Breast epithelium (tissue), 4 donors: Measurements from ENCODE around the gene THBS1. TPM values are rescaled to one million over a fixed set of nuclear protein-coding genes. Genes with fewer than 3 reads are reported as not detected.

Experiments used
- DNase-seq, 2 donors: peaks; one replicate each; pipeline ENCODE4 v3.0.0-alpha.2; 2019; ENCODE audit warnings: low spot score in 2 of 2
- H3K27ac ChIP-seq, 2 donors: fragments of 200-600 bp; sonication (generic) in 1 of 2; one replicate each; pipeline ENCODE4 v1.5.1; 2016 to 2019; ENCODE audit warnings: mild to moderate bottlenecking in 1 of 2
- H3K27me3 ChIP-seq, 2 donors: fragments of 200-600 bp; sonication (generic) in 1 of 2; one replicate each; pipeline versions ENCODE4 v1.5.1 to v1.6.0; 2017 to 2019; ENCODE audit warnings: control low read depth in 1 of 2, mild to moderate bottlenecking in 1 of 2
- H3K36me3 ChIP-seq: fragments of 200-600 bp; one replicate; pipeline ENCODE4 v1.5.1; 2019
- H3K4me1 ChIP-seq, 2 donors: fragments of 200-600 bp; sonication (generic); one replicate each; pipeline ENCODE4 v1.5.1; 2016 to 2019; ENCODE audit warnings: control low read depth in 1 of 2
- H3K4me3 ChIP-seq, 3 donors: fragments of 200-600 bp; sonication (generic); 1 replicate in 2 of 3; 2 replicates in 1 of 3; pipeline ENCODE4 v1.5.1; 2016 to 2019; ENCODE audit warnings: mild to moderate bottlenecking in 3 of 3, moderate library complexity in 2 of 3
- H3K9me3 ChIP-seq, 2 donors: fragments of 200-600 bp; sonication (generic) in 1 of 2; one replicate each; pipeline ENCODE4 v1.5.1; 2016 to 2019; ENCODE audit warnings: control low read depth in 1 of 2
- CTCF ChIP-seq, 3 donors: fragments of 450-650 bp; IDR thresholded peaks; one replicate each; pipeline ENCODE4 v1.5.1; 2016 to 2017; ENCODE audit warnings: antibody characterized with exemption in 3 of 3, mild to moderate bottlenecking in 3 of 3, moderate library complexity in 3 of 3
- POLR2A ChIP-seq: fragments of 450-650 bp; IDR thresholded peaks from one replicate; pipeline ENCODE4 v1.6.1; 2016; ENCODE audit warnings: antibody characterized with exemption, mild to moderate bottlenecking, moderate library complexity
- POLR2AphosphoS5 ChIP-seq, 3 donors: sonication (generic); formaldehyde crosslinking; IDR thresholded peaks; one replicate each; pipeline ENCODE4 v1.6.1; 2017; ENCODE audit warnings: antibody characterized with exemption in 3 of 3
- intact Hi-C: fragments of 100-400 bp; cut with DNase I; formaldehyde crosslinking; loops from one replicate; pipeline ENCODE4 v1.15.1; 2023; ENCODE audit warnings: low total_unique reads
- total RNA-seq, 3 donors: library from RNA; depleted of rRNA; stranded (reverse); fragments of >200 nt; gene quantifications; one replicate each; pipeline ENCODE4 v1.1.0, GENCODE V29; 2016

The THBS1 gene
- total RNA-seq, 3 donors from 2014 or later: 106 to 623 (median 386) TPM

GRCh38 chr15:39596358-39597051 lies 15.6 kb downstream of the THBS1 start:
- no peaks in the 10 kb centered on the region for H3K4me1 ChIP-seq
- no peak for DNase-seq
- no peaks in the 10 kb centered on the region for H3K9me3 ChIP-seq
- H3K36me3 ChIP-seq: no peaks in the 10 kb centered on the region
- intact Hi-C loops: no loop called here
- H3K27me3 ChIP-seq: no peaks in the 10 kb centered on the region
- H3K4me3 ChIP-seq: no peak overlapping the region
- TF ChIP-seq POLR2AphosphoS5 (IDR thresholded peaks at IDR 0.05) (no peak), CTCF (IDR thresholded peaks at IDR 0.05) (no peak), POLR2A (no peak)
- H3K27ac ChIP-seq: no peak overlapping the region

GRCh38 chr15:39597336-39597735 lies 16.5 kb downstream of the THBS1 start:
- Histone ChIP-seq H3K9me3 (no peaks in the 10 kb centered on the region), H3K4me3 (no peak overlapping the region), H3K4me1 (no peaks in the 10 kb centered on the region), H3K36me3 (no peaks in the 10 kb centered on the region), H3K27me3 (no peaks in the 10 kb centered on the region), H3K27ac (no peak overlapping the region)
- intact Hi-C loops: no loop called here
- TF ChIP-seq POLR2AphosphoS5 (IDR thresholded peaks at IDR 0.05) (no peak), POLR2A (no peak), CTCF (IDR thresholded peaks at IDR 0.05) (no peak)
- DNase-seq: no peak

GRCh38 chr15:39597751-39598185 lies 16.9 kb downstream of the THBS1 start:
- no peaks in the 10 kb centered on the region for H3K9me3 ChIP-seq
- peak in 1 of 3 donors; percentile 59 for TF ChIP-seq POLR2AphosphoS5 (IDR thresholded peaks at IDR 0.05)
- no peak for TF ChIP-seq CTCF (IDR thresholded peaks at IDR 0.05)
- TF ChIP-seq POLR2A: no peak
- H3K36me3 ChIP-seq: no peaks in the 10 kb centered on the region
- H3K4me1 ChIP-seq: no peaks in the 10 kb centered on the region
- H3K4me3 ChIP-seq: no peak overlapping the region
- no peak for DNase-seq
- no peaks in the 10 kb centered on the region for H3K27me3 ChIP-seq
- H3K27ac ChIP-seq: no peak overlapping the region
- intact Hi-C loops: no loop called here

GRCh38 chr15:39598186-39598850 lies 17.4 kb downstream of the THBS1 start:
- H3K36me3 ChIP-seq: no peaks in the 10 kb centered on the region
- H3K4me1 ChIP-seq: no peaks in the 10 kb centered on the region
- TF ChIP-seq CTCF (IDR thresholded peaks at IDR 0.05): no peak
- TF ChIP-seq POLR2A: no peak
- no peak for TF ChIP-seq POLR2AphosphoS5 (IDR thresholded peaks at IDR 0.05)
- H3K27ac ChIP-seq: no peak overlapping the region
- H3K4me3 ChIP-seq: no peak overlapping the region
- intact Hi-C loops: no loop called here
- no peaks in the 10 kb centered on the region for H3K9me3 ChIP-seq
- H3K27me3 ChIP-seq: no peaks in the 10 kb centered on the region
- no peak for DNase-seq
